AG04449 (cell line): Measurements from ENCODE around the gene MTUS2.

Experiments used
- CTCF ChIA-PET: fragments of 350-600 bp; formaldehyde crosslinking; extraction: SDS; loops from one replicate; lab custom pipeline; 2021; ENCODE audit warnings: antibody characterized with exemption; lab: Yijun Ruan, JAX
- POLR2A ChIA-PET: fragments of 400-600, 350-600 bp; formaldehyde crosslinking; extraction: SDS; loops from one replicate; lab custom pipeline; 2020; ENCODE audit warnings: antibody characterized with exemption, inconsistent platforms; lab: Yijun Ruan, JAX
- DNase-seq: peaks from one replicate; pipeline ENCODE4 v3.0.0-alpha.2; 2010; ENCODE audit warnings: low read depth, low spot score
- H3K4me3 ChIP-seq: 2 replicates; pipeline ENCODE4 v1.5.1; 2011; ENCODE audit warnings: low read depth, mild to moderate bottlenecking, control low read depth, low read length
- TF ChIP-seq, protein P1 (sequence below): IDR thresholded peaks from one replicate; pipeline ENCODE4 v1.5.1; 2011; ENCODE audit warnings: mild to moderate bottlenecking, moderate library complexity, low read length, control low read depth, inconsistent platforms; ENCODE audit not compliant: insufficient read depth; ENCODE audit errors: missing control alignments

Gene MTUS2

DNA sequence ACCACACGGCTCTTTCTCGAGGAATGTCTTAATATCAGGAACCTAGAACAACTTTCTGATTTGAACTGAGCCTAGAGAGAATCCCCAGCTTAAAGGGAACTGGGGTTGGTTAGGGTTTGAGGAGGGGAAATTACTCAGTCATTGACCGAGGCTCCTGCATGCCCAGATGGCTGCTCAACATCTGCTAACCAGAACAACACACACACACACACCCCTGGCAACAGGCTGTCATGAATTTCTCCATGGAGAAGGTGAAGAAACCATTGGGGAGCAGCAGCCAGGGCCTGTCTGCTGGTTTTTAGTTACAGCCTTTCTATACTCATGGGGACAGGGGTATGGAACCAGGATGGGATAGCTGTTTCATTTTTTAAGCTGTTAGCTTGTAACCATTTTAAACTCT is 5.2 kb downstream of the MTUS2 start:
- POLR2A ChIA-PET, result no interaction called here
- TF ChIP-seq, protein P1, sequence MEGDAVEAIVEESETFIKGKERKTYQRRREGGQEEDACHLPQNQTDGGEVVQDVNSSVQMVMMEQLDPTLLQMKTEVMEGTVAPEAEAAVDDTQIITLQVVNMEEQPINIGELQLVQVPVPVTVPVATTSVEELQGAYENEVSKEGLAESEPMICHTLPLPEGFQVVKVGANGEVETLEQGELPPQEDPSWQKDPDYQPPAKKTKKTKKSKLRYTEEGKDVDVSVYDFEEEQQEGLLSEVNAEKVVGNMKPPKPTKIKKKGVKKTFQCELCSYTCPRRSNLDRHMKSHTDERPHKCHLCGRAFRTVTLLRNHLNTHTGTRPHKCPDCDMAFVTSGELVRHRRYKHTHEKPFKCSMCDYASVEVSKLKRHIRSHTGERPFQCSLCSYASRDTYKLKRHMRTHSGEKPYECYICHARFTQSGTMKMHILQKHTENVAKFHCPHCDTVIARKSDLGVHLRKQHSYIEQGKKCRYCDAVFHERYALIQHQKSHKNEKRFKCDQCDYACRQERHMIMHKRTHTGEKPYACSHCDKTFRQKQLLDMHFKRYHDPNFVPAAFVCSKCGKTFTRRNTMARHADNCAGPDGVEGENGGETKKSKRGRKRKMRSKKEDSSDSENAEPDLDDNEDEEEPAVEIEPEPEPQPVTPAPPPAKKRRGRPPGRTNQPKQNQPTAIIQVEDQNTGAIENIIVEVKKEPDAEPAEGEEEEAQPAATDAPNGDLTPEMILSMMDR, result no peak
- H3K4me3 ChIP-seq, result no peak overlapping the region
- CTCF ChIA-PET, result no interaction called here
- DNase-seq, result no peak

DNA sequence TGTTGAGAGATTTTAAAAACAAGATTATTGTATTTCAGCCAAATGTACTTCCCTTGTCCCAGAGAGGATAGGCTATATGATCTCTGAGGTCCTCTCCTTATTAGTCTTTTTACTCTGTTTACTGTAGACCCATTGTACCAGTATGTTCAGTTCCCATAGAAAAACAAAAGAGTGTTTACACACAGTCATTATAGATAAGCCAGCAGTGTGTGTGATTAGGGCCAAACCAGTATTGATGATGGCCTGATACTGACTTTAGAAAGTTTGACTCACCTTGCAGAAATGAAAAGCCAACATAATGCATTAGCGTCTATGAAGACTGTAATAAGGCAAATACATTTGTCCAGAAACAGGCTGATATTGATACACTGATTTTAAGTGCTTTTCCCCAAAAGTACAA is 6.2 kb downstream of the MTUS2 start:
- no peak overlapping the region for H3K4me3 ChIP-seq
- DNase-seq, result no peak
- CTCF ChIA-PET, result no interaction called here
- TF ChIP-seq, protein P1, result no peak
- POLR2A ChIA-PET, result no interaction called here

DNA sequence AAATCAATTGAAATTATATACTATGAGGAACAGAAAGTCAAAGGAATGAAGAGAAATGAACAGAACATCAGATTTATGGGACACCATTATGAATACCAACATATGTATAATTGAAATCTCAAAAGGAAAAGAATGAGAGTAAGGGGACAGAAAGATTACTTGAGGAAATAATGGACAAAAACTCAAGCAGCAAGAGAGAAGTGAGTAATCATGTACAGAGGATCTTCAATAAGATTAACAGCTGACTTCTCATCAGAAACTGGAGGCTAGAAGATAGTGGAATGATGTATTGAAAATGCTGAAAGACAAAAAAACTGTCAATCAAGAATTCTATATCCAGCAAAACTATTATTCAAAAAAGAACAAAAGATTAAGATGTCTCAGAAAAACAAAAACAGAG is 10.4 kb downstream of the MTUS2 start:
- no peak overlapping the region for H3K4me3 ChIP-seq
- DNase-seq, result no peak
- TF ChIP-seq, protein P1, result no peak
- ChIA-PET CTCF (no interaction called here), POLR2A (no interaction called here)

DNA sequence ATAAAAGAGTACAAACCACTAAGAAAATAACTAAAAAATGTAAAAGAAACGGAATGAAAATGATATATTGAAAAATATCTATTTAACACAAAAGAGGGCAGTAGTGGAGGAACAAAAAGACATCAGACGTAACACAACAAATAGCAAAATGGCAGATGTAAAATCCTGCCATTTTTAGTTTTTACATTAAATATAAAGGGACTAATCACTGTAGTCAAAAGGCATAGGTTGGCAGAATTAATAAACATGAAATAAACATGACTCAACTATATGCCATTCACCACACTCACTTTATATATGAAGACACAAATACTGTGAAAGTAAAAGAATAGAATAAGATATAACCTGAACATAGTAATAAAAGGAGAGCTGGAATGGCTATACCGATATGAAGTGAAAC is 11.0 kb downstream of the MTUS2 start:
- H3K4me3 ChIP-seq, result no peak overlapping the region
- CTCF ChIA-PET, result no interaction called here
- POLR2A ChIA-PET, result no interaction called here
- DNase-seq, result no peak
- TF ChIP-seq, protein P1, result no peak

DNA sequence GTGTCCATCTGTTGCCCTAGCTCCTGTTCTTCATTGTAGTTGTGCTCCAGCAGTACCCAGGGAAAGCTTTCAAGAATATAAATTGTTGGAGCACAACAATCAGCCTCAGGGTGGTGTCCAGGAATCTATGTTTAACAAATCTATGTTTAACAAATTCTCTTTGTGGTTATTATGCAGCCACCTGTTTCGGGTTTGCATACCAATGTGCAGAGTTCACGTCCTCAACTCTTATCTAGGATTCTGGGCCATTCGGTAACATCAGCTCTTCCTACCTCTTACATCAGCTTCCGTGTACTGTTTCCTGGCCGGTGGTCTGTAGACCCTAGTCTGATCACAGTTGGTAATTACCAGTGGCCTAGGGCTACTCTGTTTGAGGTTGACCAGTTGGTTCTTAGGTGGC is 17.0 kb downstream of the MTUS2 start:
- TF ChIP-seq, protein P1, result no peak
- no peak for DNase-seq
- CTCF ChIA-PET, result no interaction called here
- POLR2A ChIA-PET, result no interaction called here
- H3K4me3 ChIP-seq, result no peak overlapping the region

DNA sequence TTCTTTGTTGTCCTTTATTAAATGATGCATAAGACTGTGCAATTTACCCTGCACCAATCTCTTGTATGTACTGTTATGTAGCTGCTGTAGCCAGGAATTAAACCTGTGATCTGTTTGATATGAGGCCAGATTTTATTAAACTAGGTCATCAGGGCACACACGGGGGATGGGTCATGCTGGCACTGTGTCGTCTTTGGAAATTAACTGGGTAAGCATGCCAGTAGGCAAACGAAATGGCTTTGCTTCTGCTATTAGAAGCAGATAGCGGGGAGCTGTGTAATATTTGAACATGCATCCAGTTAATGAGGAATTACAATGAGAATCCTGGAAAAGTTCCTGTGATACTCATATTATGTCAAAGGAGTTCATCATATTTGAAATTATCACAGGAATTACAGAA is 23.5 kb downstream of the MTUS2 start:
- ChIA-PET CTCF (no interaction called here), POLR2A (no interaction called here)
- H3K4me3 ChIP-seq, result no peak overlapping the region
- TF ChIP-seq, protein P1, result no peak
- DNase-seq, result no peak
